BJ (cell line): ENCODE results near the gene FAM151A. TPM values are rescaled to one million over a fixed set of nuclear protein-coding genes. Genes with fewer than 3 reads are reported as not detected.

Source experiments
- CTCF ChIA-PET: fragments of 350-600 bp; formaldehyde crosslinking; extraction: SDS; loops from one replicate; lab custom pipeline; 2021; ENCODE audit warnings: antibody characterized with exemption, inconsistent platforms; lab: Yijun Ruan, JAX
- POLR2A ChIA-PET: fragments of 300-600 bp; sonication (Branson Sonifier 250); formaldehyde crosslinking; extraction: SDS; loops from one replicate; lab custom pipeline; 2021; ENCODE audit warnings: antibody characterized with exemption; lab: Charles Lee
- DNase-seq: peaks from one replicate; pipeline ENCODE4 v3.0.0-alpha.2; 2011; ENCODE audit warnings: low read depth
- H3K27me3 ChIP-seq: 2 replicates; pipeline ENCODE4 v1.6.0; 2011; ENCODE audit warnings: low read length; ENCODE audit not compliant: control insufficient read depth, insufficient read depth
- H3K36me3 ChIP-seq: 2 replicates; pipeline ENCODE4 v1.5.1; 2011; ENCODE audit warnings: low read length; ENCODE audit not compliant: control insufficient read depth, insufficient read depth
- H3K4me3 ChIP-seq: 2 replicates; pipeline ENCODE4 v1.5.1; 2011; ENCODE audit warnings: low read depth, mild to moderate bottlenecking, control low read depth, low read length
- CTCF ChIP-seq: IDR thresholded peaks from 2 replicates; pipeline ENCODE4 v1.5.1; 2011; ENCODE audit warnings: low read depth, mild to moderate bottlenecking, control low read depth, inconsistent platforms, low read length, moderate library complexity; ENCODE audit not compliant: insufficient read depth
- polyA plus RNA-seq: library from polyadenylated mRNA; depleted of rRNA; stranded (reverse); fragments of >200 nt; gene quantifications from 2 replicates; pipeline ENCODE4 v1.2.3, GENCODE V29; 2011

Gene FAM151A
- polyA plus RNA-seq, 1 experiment: not detected

- no peak for DNase-seq
- Histone ChIP-seq H3K27me3 (no peaks in the 10 kb centered on the region), H3K36me3 (no peaks in the 10 kb centered on the region), H3K4me3 (no peak overlapping the region)
- ChIA-PET POLR2A (no interaction called here), CTCF (no interaction called here)
- no peak for TF ChIP-seq CTCF
These were observed 22.2 kb downstream of the FAM151A start for GRCh38 chr1:54600947-54601721.

- no peak for TF ChIP-seq CTCF
- Histone ChIP-seq H3K27me3 (no peaks in the 10 kb centered on the region), H3K4me3 (no peak overlapping the region), H3K36me3 (no peaks in the 10 kb centered on the region)
- CTCF ChIA-PET: no interaction called here
- POLR2A ChIA-PET: no interaction called here
- no peak for DNase-seq
These were observed 24.0 kb downstream of the FAM151A start for GRCh38 chr1:54599211-54599823.

GRCh38 chr1:54597455-54598030 lies 25.8 kb downstream of the FAM151A start:
- ChIA-PET CTCF (no interaction called here), POLR2A (no interaction called here)
- Histone ChIP-seq H3K4me3 (no peak overlapping the region), H3K36me3 (no peaks in the 10 kb centered on the region), H3K27me3 (no peaks in the 10 kb centered on the region)
- no peak for DNase-seq
- no peak for TF ChIP-seq CTCF

GRCh38 chr1:54596756-54597155 lies 26.6 kb downstream of the FAM151A start:
- ChIA-PET CTCF (no interaction called here), POLR2A (no interaction called here)
- H3K36me3 ChIP-seq: no peaks in the 10 kb centered on the region
- no peak for TF ChIP-seq CTCF
- DNase-seq: no peak
- H3K4me3 ChIP-seq: no peak overlapping the region
- no peaks in the 10 kb centered on the region for H3K27me3 ChIP-seq

GRCh38 chr1:54595956-54596498 lies 27.3 kb downstream of the FAM151A start:
- Histone ChIP-seq H3K36me3 (no peaks in the 10 kb centered on the region), H3K27me3 (no peaks in the 10 kb centered on the region), H3K4me3 (no peak overlapping the region)
- DNase-seq: no peak
- ChIA-PET POLR2A (no interaction called here), CTCF (no interaction called here)
- no peak for TF ChIP-seq CTCF
